Measurements from ENCODE around the gene B3GALT5.
"Not testable (repeated sequence)": the region's sequence is repeated elsewhere in the genome, so short reads cannot be mapped to it uniquely, and the experiment has no call there.

B3GALT5 gene

GRCh38 chr21:39669485-39669884 is 56.7 kb downstream of the B3GALT5 start:
- no peak for DNase-seq

GRCh38 chr21:39669976-39670661 is 57.4 kb downstream of the B3GALT5 start:
- DNase-seq: no peak

- no peak for DNase-seq
These were observed 58.0 kb downstream of the B3GALT5 start for GRCh38 chr21:39670701-39671100.

GRCh38 chr21:39671986-39672385 is 59.2 kb downstream of the B3GALT5 start:
- no peak for DNase-seq

GRCh38 chr21:39673163-39673562 is 60.4 kb downstream of the B3GALT5 start:
- DNase-seq: no peak

- DNase-seq: no peak
These were observed 61.0 kb downstream of the B3GALT5 start for GRCh38 chr21:39673736-39674135.

DNA sequence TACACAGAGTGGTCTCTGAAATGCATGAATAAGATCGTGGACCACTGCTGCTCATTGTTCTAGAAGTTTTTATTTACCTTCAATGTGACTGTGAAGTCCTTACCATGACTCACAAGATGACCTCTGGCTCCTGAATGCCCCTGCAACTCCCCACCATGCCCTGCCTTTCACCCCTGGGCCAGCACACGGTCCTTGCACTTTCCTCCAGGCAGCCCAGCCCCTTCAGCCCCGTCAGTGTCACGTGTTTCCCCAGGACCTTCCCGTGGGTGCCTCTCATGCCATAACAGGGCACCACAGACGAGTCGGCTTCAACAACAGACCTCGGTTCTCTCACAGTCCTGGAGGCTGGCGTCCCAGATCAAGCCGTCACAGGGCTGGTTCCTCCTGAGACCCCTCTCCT is 62.1 kb downstream of the B3GALT5 start:
- DNase-seq: no peak

DNA sequence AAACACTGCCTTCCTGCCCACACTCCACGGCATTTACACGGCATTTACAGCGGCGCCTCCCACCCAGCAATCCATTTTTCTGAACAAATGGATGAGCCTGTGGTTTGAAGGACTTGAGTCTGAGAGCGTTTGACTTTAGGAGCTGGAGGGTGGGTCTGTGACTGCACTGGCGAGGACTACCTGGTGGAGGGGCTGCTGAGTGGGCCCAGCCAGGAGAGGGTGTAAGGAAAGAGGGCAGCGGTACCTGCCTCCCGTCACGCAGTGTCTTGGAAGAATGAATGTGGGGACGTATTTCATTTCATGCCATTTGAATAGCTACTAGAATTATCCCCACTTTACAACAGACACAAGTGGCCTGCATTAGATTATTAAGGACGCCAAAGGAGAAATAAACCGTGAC is 62.9 kb downstream of the B3GALT5 start:
- no peak for DNase-seq

DNA sequence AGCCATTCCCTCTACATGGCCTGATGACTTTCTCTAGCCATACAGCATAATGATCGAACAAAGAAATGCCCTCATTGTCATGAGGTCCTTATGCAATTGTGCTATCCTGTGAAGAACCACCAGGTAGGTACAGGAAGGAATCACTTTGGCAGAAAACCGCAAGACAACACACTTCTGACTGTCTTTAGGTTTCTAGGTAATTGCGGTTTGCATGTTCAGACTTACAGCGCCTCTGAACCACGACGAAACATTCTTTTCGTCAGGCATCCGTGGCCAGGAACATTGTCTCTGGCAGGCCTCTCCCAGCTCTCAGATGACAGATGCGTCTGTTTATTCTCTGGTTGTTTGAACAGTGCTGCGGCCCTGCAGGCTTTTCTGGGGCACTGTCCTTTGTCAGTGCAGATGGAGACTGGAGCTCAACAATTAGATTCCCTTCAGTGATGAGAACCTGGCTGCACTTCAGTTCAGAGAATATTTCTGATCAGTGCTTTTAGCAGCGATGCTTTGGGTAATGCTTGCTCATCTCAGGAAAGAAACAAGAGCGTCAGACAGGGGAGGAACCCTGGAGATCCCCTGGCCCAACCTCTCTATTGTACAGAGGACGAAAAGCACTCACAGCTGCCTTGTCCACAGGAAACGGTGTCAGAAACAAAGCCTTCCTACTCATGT is 63.4 kb downstream of the B3GALT5 start:
- DNase-seq: no peak

GRCh38 chr21:39680216-39680615 is 67.5 kb downstream of the B3GALT5 start:
- no peak for DNase-seq

DNA sequence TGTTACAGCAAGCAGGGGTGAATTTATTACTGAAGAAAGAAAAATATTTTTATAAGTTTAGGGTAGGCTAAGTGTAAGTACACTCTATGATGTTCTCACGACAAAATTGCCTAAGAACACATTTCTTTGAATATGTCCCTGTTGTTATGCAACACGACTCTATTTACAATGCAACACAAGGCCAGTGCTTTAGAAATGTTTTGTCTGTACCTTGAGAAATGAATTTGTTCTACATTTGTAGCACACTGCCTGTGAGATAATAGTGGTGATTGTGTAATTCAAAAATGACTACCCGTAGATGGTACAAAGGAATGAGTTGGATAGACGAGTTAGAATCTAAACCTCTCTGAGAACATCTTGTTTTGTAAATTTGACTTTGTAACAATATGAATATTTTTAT is 68.5 kb downstream of the B3GALT5 start:
- DNase-seq: no peak

DNA sequence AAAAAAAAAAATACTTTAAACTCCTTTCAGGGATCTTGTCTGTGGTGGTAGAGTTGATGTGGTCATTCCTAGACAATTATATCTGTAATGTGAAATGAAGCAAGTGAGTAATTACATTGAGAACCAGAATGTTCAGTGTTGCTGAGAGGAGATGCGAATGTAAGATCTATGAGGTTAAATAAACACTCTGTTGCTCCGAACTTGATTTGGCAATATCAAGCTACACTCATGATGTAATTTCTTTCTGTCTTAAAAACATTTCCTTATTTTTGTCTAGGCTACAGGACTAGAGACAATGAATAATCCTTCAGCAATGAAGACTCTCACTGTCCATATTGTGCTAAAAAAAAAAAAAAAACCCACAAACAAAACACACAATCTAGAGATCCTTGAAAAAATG is 69.1 kb downstream of the B3GALT5 start:
- DNase-seq: no peak

DNA sequence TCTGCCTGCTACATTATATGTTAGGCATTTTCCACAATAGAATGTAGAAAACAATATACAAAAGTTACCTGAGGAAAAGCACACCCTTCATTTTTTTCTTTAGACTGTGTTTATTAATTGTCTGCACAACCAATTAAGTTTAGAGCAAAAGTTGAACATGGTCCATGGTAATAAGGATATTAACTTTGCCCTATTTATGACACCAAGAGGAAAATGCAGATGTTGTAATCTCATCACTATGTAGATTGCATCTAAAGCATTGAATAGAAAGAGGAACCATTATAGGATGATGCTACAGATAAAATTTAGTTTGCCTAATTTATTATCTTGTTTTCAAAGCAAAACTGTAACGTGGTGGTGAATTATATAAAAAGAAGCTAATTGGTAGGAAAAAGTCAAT is 72.5 kb downstream of the B3GALT5 start:
- no peak for DNase-seq

- no peak for DNase-seq
These were observed 73.3 kb downstream of the B3GALT5 start for GRCh38 chr21:39685991-39686390.

- no peak for DNase-seq
These were observed 74.1 kb downstream of the B3GALT5 start for GRCh38 chr21:39686646-39687468.

DNA sequence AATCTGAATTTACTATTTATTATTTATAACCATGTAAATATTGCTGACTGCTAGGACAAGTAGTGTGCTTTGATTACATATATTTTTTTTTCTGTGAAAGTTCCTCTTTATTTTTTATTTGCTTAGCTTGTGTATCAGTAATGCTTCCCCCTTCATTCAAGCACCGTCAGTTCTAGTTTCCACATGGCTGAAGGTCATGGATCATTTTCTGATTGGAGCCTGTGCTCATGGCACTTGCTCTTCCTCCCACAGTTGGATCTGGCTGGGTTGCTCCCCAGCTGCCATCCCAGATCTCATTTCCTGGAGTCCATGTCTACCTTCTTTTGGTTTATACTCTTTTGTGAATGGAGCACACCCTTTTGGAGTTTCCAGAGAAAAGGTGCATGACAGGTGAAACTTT is 75.3 kb downstream of the B3GALT5 start:
- DNase-seq: no peak

DNA sequence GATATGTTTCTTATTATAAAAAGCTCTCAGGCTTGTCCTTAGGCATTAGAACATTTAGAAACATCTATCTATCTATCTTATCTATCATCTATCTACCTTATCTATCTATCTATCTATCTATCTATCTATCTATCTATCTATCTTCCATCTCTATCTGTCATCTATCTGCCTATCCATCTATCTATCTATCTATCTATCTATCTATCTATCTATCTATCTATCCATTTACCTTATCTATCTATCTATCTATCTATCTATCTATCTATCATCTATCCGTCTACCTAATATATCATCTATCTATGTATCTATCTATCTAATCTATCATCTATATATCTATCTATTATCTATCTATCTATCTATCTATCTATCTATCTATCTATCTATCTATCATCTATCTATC is 77.1 kb downstream of the B3GALT5 start:
- DNase-seq: not testable (repeated sequence)

DNA sequence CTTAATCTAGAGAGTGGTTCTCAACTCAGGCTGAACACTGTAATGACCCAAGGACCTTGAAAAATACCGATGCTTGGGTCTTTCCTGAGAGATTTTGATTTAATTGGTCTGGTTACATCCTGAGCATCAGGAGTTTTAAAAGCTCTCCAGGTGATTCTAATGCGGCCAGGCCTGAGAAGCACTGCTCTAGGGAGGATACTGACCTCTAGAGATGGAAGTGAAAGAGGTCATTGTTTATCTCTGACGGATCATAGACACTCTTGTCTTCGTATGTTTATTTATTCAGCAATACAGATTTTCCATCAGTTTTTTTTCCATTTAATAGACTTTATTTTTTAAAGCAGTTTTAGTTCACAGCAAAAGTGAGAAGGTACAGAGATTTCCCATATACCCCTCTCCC is 77.7 kb downstream of the B3GALT5 start:
- no peak for DNase-seq

GRCh38 chr21:39694750-39695149 is 82.0 kb downstream of the B3GALT5 start:
- no peak for DNase-seq

GRCh38 chr21:39696196-39696595 is 83.5 kb downstream of the B3GALT5 start:
- no peak for DNase-seq

DNA sequence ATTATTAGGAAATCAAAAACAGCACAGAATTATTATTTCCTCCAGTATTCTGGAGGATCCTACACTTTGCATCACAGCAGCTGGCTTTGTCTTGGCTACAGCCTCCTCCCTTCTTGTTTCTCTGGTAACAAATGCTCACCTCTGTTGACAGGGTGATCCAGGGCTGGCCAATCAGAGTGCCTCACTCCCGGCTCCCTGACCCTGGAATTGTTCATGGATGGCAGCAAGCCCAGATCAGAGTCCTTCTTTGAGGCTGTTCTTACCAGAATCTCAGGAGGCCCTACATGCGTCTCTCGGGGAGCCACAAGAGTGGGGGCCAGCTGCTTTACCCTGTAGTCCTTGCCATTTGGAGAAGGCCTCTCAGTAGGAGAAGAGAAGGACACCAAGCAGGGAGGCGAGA is 83.9 kb downstream of the B3GALT5 start:
- no peak for DNase-seq

GRCh38 chr21:39700318-39700717 is 87.6 kb downstream of the B3GALT5 start:
- no peak for DNase-seq

DNA sequence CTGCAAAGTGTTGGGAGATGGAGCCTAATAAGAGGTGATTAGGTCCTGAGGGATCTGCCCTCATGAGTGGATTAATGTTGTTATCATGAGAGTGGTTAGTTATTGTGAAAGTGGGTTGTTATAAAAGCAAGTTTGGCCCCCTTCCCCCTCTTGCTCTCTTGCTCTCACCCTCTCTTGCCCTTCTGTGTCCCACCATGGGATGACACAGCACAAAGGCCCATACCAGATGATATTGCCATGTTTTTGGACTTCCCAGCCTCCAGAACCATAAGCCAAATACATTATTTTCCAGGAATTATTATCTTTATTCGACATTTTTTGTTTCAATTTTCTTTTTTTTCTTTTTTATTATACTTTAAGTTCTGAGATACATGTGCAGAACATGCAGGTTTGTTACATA is 90.8 kb downstream of the B3GALT5 start:
- DNase-seq: no peak

- no peak for DNase-seq
These were observed 93.1 kb downstream of the B3GALT5 start for GRCh38 chr21:39705849-39706248.
